Stimulated activated CD4-positive, alpha-beta T cell treated with anti-CD3 and anti-CD28 coated beads, Interleukin-2, amount 100 ng/mL, for 4 hours (primary cell): ENCODE results near the gene HIGD1C.
"Not testable (repeated sequence)": the region's sequence is repeated elsewhere in the genome, so short reads cannot be mapped to it uniquely, and the experiment has no call there.

Experiments used
- DNase-seq: peaks from one replicate; pipeline ENCODE4 v3.0.0-alpha.2; 2020; ENCODE audit warnings: low read depth

Gene HIGD1C

GRCh38 chr12:50985322-50985721 is 33.0 kb downstream of the HIGD1C start:
- DNase-seq, result peak; percentile 12

- DNase-seq, result peak; percentile 16
These were observed 34.8 kb downstream of the HIGD1C start for GRCh38 chr12:50986966-50987737.

- no peak for DNase-seq
These were observed 35.7 kb downstream of the HIGD1C start for GRCh38 chr12:50988051-50988450.

- no peak for DNase-seq
These were observed 36.5 kb downstream of the HIGD1C start for GRCh38 chr12:50988871-50989270.

GRCh38 chr12:50990147-50990727 is 37.9 kb downstream of the HIGD1C start:
- no peak for DNase-seq

- no peak for DNase-seq
These were observed 38.4 kb downstream of the HIGD1C start for GRCh38 chr12:50990791-50991190.

- no peak for DNase-seq
These were observed 38.9 kb downstream of the HIGD1C start for GRCh38 chr12:50991291-50991690.

- DNase-seq, result no peak
These were observed 40.5 kb downstream of the HIGD1C start for GRCh38 chr12:50992819-50993218.

GRCh38 chr12:50999093-50999492 is 46.7 kb downstream of the HIGD1C start:
- no peak for DNase-seq

GRCh38 chr12:51000245-51000644 is 47.9 kb downstream of the HIGD1C start:
- DNase-seq, result no peak

GRCh38 chr12:51001799-51002198 is 49.5 kb downstream of the HIGD1C start:
- DNase-seq, result no peak

- DNase-seq, result no peak
These were observed 52.2 kb downstream of the HIGD1C start for GRCh38 chr12:51004504-51004903.

GRCh38 chr12:51005030-51005429 is 52.7 kb downstream of the HIGD1C start:
- no peak for DNase-seq

GRCh38 chr12:51005671-51006070 is 53.3 kb downstream of the HIGD1C start:
- no peak for DNase-seq

- DNase-seq, result no peak
These were observed 56.1 kb downstream of the HIGD1C start for GRCh38 chr12:51008329-51009055.

GRCh38 chr12:51009056-51009440 is 56.7 kb downstream of the HIGD1C start:
- peak; percentile 35 for DNase-seq

GRCh38 chr12:51011955-51012354 is 59.6 kb downstream of the HIGD1C start:
- no peak for DNase-seq

GRCh38 chr12:51012570-51013236 is 60.4 kb downstream of the HIGD1C start:
- no peak for DNase-seq

- no peak for DNase-seq
These were observed 61.1 kb downstream of the HIGD1C start for GRCh38 chr12:51013441-51013840.

- not testable (repeated sequence) for DNase-seq
These were observed 62.1 kb downstream of the HIGD1C start for GRCh38 chr12:51014467-51014866.

GRCh38 chr12:51017452-51017851 is 65.1 kb downstream of the HIGD1C start:
- DNase-seq, result no peak

- DNase-seq, result no peak
These were observed 66.6 kb downstream of the HIGD1C start for GRCh38 chr12:51018956-51019355.

- DNase-seq, result no peak
These were observed 67.6 kb downstream of the HIGD1C start for GRCh38 chr12:51019927-51020326.
